Keratinocyte (primary cell): Measurements from ENCODE around the gene AFAP1L1.

ENCODE experiments used
- EZH2 ChIP-seq: IDR thresholded peaks from one replicate; pipeline ENCODE4 v1.6.1; 2012; ENCODE audit warnings: inconsistent platforms, mild to moderate bottlenecking, low read length, moderate library complexity
- TF ChIP-seq, protein P1 (sequence below), 3 experiments: IDR thresholded peaks in 1 of 3; conservative IDR thresholded peaks in 1 of 3; optimal IDR thresholded peaks in 1 of 3; 2 replicates in 2 of 3; 3 replicates in 1 of 3; pipeline versions ENCODE3 to v1.5.1; 2011; ENCODE audit warnings: low read length in 3 of 3, mild to moderate bottlenecking in 3 of 3, moderate library complexity in 2 of 3, control low read depth in 1 of 3, inconsistent platforms in 1 of 3; ENCODE audit not compliant: insufficient read depth in 2 of 3; ENCODE audit errors: extremely low read depth in 1 of 3

DNA sequence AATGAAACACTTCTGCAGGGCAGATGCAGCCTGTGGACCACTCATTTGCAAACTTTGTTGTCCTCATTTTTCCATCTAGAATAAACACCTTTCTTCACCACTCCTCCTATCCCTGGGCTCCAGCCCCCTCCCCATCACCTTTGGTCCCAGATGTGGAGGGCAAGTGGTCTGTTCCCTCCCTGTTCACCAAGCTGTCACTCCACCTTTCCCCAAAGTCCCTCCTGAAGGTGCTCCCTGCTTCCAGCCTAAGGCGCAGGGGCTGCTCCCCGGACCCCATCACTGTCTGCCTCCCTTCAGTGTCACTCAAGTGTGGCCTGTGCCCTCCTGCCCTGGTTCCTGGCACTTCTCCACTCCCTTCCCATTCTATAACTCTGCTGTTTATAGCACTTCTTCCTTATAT is 93.1 kb downstream of the AFAP1L1 start:
- TF ChIP-seq, protein P1, sequence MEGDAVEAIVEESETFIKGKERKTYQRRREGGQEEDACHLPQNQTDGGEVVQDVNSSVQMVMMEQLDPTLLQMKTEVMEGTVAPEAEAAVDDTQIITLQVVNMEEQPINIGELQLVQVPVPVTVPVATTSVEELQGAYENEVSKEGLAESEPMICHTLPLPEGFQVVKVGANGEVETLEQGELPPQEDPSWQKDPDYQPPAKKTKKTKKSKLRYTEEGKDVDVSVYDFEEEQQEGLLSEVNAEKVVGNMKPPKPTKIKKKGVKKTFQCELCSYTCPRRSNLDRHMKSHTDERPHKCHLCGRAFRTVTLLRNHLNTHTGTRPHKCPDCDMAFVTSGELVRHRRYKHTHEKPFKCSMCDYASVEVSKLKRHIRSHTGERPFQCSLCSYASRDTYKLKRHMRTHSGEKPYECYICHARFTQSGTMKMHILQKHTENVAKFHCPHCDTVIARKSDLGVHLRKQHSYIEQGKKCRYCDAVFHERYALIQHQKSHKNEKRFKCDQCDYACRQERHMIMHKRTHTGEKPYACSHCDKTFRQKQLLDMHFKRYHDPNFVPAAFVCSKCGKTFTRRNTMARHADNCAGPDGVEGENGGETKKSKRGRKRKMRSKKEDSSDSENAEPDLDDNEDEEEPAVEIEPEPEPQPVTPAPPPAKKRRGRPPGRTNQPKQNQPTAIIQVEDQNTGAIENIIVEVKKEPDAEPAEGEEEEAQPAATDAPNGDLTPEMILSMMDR (optimal IDR thresholded peaks at IDR 0.05 in 1 of 3, IDR thresholded peaks at IDR 0.05 in 1 of 3, conservative IDR thresholded peaks at IDR 0.05 in 1 of 3; ENCODE audit: extremely low read depth in 1 of 3, insufficient read depth in 2 of 3, low read length in 3 of 3) = no peak
- no peak for TF ChIP-seq EZH2
